LNCaP clone FGC (cell line): ENCODE measurements around the gene DNAAF2.
"Not testable (repeated sequence)": the region's sequence is repeated elsewhere in the genome, so short reads cannot be mapped to it uniquely, and the experiment has no call there.

Experiments used
- DNase-seq: peaks from one replicate; pipeline ENCODE4 v3.0.0-alpha.2; 2011; ENCODE audit warnings: low read depth
- H3K4me3 ChIP-seq: 2 replicates; pipeline ENCODE4 v1.5.1; 2011; ENCODE audit warnings: mild to moderate bottlenecking, low read depth, low read length, control low read depth
- CTCF ChIP-seq: IDR thresholded peaks from 2 replicates; pipeline ENCODE4 v1.5.1; 2012; ENCODE audit warnings: mild to moderate bottlenecking; ENCODE audit not compliant: control insufficient read depth, insufficient read depth; ENCODE audit errors: extremely low read depth

The DNAAF2 gene

GRCh38 chr14:49634547-49635334, at the start of gene DNAAF2:
DNAAF2 (minus strand) TSS chr14:49635244; CDS start chr14:49635149, 95 bp downstream.
- no peak for TF ChIP-seq CTCF
- DNase-seq, result no peak
- peak within 1 kb of the TSS; percentile 78 for H3K4me3 ChIP-seq

GRCh38 chr14:49679271-49679670, 44.2 kb upstream of the DNAAF2 start:
- no peak overlapping the region for H3K4me3 ChIP-seq
- no peak for TF ChIP-seq CTCF
- DNase-seq, result no peak

- TF ChIP-seq CTCF, result no peak
- H3K4me3 ChIP-seq, result no peak overlapping the region
- DNase-seq, result no peak
These were observed 42.6 kb upstream of the DNAAF2 start for GRCh38 chr14:49677643-49678042.

GRCh38 chr14:49673586-49673985, 38.5 kb upstream of the DNAAF2 start:
- DNase-seq, result no peak
- TF ChIP-seq CTCF, result no peak
- H3K4me3 ChIP-seq, result no peak overlapping the region

GRCh38 chr14:49670475-49670874, 35.4 kb upstream of the DNAAF2 start:
- H3K4me3 ChIP-seq, result no peak overlapping the region
- DNase-seq, result no peak
- TF ChIP-seq CTCF, result no peak

GRCh38 chr14:49659526-49660455, 24.7 kb upstream of the DNAAF2 start:
- no peak for TF ChIP-seq CTCF
- peak; percentile 62 for DNase-seq
- no peak overlapping the region for H3K4me3 ChIP-seq

- not testable (repeated sequence) for DNase-seq, H3K4me3 ChIP-seq
These were observed 22.5 kb upstream of the DNAAF2 start for GRCh38 chr14:49657500-49657899.
